GM12891 (cell line): ENCODE results near the gene EPHA1.

ENCODE experiments used
- POLR2A ChIP-seq: IDR thresholded peaks from 2 replicates; pipeline ENCODE4 v1.6.1; 2011; ENCODE audit warnings: low read depth, low read length, control low read depth
- POLR2AphosphoS5 ChIP-seq: IDR thresholded peaks from 2 replicates; pipeline ENCODE4 v1.6.1; 2011; ENCODE audit warnings: low read depth, low read length, control low read depth

DNA sequence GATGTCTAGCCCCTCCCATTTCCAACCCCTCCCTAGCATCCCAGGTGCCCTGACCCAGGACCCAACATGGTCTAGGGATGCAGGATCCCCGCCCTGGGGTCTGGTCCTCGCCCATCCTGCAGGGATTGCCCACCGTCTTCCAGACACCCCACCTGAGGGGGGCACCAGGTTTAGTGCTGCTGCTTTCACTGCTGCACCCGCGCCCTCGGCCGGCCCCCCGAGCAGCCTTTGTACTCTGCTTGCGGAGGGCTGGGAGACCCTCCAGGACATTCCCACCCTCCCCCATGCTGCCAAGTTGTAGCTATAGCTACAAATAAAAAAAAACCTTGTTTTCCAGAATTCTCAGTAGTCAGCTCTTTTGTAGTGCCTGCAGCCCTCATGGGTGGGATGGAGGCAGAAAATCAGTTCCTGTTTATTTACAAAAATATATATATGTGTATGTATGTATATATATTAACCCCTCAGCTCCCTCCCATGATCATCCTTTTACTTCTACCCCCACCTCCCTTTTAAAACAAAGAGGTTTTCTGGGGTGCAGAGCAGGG, 17.8 kb downstream of the EPHA1 start:
- TF ChIP-seq POLR2AphosphoS5 (no peak), POLR2A (no peak)
